NCI-H1048 (cell line): ENCODE data around the gene ELFN1.

Experiments used
- DNase-seq: peaks from one replicate; lab custom pipeline; 2025; lab: John Stamatoyannopoulos, UW

Gene ELFN1

DNA sequence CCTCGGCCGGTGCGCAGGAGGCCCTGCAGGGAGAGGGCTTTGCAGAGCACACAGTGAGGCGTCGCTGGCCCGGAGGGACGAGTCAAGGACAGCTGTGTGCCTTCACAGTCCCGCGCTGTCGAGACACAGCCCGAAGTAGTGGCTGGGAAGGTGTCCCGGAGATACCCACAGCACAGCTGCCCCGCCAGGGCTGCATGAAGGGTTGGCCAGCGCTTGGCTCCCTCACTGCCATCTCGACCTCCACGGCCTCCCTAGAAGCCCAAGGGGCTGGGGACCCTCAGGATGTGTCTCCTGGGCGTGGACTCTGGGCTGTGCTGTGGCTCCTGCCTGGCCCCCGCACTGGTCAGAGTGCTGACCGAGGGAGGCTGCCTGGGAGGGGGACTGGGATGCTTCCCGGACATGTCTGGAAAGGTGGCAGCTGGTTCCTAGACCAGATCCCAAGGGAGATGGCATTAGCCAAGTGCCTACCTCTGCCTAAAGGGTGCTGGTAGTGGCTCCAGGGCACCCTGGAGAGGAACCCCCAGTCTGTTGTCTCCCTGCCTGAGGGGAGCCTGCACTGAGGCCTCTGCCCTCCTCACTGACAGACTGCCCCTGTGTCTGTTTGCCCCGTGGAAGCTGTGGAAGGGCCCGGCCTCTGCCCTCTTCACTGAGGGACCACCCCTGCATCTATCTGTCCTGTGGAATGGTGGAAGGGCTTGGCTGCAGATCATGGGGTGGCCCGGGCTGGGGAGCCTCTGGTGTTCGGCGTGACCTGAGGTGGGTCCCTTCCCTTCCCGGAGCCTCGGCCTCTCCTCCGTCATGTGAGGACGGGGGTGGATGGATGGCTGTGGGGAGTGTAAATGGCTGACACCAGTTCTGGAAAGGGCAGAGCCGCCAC, 5.8 kb downstream of the ELFN1 start:
- DNase-seq: no peak

DNA sequence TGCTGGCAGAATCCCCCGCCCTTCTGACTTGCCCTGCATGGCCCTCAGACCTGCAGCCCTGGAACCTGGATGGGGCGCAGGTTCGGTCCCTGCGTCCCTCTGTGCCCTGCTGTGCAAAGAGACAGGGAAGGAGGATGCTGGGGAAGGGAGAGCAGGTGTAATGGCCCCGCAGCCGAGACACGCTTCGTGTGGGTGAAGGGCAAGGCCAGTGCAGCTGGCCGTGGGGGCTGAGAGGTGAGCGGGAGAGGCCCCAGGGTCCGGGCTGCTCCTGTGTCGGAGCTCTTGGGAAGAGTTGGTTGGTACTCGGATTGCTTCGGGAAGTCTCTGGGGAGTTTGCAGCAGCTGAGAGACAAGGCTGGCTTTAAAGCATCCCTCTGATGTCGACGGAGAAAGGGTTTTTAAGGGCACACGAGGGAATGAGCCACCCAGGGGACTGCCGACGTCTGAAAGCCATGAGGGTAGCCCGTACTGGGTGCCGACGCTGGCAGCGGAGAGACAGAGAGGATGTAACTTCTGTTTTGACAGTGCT, 6.5 kb downstream of the ELFN1 start:
- DNase-seq: no peak

DNA sequence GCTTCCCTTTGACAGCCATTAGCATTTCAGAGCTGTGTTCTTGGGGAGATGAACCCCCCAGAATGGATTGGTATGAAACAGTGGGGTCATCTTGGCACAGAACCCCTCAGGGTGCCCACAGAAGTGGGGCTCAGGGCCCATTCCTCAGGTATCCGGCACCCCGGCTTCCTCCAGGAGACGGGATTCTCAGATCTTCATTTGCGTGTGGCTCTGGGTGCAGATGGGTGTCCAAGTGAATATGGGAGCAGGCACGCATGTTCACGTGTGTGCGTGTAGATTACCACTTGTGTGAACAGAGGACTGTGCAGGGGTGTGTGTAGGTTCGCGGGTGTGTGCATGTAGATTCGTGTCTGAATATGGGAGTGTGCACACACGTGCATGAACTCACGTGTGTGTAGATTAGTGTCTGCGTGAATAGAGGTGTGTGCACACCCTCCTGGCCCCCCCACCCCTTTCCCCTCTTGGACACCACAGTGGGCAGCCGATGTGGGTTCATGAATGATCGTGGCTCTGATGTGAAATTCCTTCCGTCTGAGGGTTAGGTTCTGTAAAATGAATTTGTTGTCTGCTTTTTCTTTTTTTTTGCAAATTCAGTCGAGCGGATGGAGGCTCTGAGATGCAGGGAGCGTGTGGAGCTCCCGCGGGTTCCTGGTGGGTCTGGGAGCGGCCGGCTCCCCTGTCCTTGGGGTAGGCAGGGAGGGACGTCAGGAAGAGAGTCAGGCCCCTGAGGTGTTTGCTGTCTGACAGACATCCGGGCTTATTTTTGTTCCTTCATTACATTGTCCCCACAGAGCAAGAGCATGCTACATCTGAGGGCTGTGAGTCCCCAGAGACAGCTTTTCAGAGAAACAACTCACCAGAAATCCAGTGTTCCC, 7.4 kb downstream of the ELFN1 start:
- DNase-seq: no peak

GRCh38 chr7:1678081-1678543, 8.0 kb downstream of the ELFN1 start:
- no peak for DNase-seq

DNA sequence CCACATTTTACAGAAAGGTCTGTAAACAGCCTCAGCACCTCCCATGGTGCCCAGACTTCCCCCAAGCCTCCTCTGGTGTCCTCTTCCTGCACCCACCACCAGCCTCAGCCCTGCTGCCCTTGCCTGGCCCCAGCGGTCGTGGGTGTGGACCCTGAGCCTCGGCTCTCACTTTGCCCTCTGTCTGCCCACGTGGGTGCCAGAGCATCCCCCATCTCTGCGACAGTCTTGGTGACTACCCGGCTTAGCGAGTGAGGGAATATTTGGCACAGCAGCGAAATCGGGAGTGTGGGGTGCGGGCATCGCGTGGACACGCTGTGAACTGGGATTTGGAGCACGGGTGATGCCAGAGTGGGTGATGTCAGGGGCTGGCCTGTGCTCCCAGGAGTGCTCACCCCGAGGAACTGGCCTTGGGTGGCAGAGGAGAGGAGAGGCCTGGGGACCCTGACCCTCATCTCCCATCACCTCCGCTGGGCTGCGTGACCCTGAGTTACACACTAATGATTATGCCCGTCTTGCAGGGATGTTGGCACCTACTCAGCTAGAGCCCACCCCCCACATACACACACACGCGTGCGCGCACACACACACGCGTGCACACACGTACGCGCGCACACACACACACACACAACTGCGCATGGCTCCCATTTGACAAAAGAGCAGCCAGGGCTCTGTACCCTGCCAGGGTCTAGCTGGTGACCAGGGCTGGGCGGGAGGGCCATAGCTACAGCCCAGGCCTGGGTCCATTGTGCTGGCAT, 8.7 kb downstream of the ELFN1 start:
- no peak for DNase-seq

- DNase-seq: no peak
Measured at GRCh38 chr7:1679326-1679965, 9.4 kb downstream of the ELFN1 start.

DNA sequence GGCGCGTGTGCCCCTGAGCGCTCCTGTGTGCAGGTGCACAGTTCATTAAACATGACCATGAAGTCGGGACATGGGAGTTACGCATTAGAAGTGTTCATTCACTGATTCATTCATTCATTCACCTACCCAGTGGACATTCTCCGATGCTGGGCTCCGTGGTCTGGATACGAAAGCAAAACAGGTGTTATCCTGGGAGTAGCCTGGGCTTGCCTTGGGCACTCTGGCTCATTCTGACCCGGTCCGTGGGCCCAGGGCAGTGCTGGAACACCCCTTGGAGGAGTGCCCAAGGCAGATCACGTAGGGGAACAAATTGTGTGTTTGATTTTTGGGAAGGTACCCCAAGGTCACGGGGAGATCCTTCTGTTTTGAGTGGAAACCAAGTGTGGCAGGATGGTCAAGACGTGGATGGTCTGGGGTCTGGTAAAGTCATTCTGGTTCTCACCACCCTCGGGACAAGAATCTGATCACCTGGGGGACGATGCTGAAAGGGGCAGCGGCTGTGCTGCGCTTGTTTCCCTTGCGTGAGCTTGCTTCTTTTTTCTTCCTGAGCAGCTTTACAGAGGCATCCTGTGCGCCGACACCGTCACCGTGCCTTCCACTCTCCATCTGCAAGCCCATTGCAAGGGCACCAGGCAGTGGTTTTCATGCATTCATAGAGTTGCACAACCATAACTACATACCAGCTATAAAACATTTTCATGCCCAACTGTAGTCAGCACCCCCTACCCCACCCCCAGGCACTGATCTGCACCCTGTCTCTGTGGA, 10.1 kb downstream of the ELFN1 start:
- no peak for DNase-seq

DNA sequence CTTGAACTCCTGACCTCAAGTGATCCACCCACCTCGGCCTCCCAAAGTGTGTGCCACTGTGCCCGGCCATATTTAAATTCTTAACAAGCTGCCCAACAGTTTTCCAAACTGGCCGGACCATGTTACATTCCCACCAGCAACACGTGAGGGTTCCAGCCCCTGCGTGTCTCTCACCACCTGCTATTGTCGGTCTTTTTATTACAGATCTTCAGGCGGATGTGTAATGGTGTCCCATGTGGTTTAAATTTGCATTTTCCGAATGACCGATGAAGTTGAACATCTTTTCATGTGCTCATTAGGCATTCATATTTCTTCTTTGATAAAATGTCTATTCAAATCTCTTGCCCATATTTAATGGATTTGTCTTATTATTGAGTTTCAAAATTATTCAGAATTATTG, 11.5 kb downstream of the ELFN1 start:
- no peak for DNase-seq

DNA sequence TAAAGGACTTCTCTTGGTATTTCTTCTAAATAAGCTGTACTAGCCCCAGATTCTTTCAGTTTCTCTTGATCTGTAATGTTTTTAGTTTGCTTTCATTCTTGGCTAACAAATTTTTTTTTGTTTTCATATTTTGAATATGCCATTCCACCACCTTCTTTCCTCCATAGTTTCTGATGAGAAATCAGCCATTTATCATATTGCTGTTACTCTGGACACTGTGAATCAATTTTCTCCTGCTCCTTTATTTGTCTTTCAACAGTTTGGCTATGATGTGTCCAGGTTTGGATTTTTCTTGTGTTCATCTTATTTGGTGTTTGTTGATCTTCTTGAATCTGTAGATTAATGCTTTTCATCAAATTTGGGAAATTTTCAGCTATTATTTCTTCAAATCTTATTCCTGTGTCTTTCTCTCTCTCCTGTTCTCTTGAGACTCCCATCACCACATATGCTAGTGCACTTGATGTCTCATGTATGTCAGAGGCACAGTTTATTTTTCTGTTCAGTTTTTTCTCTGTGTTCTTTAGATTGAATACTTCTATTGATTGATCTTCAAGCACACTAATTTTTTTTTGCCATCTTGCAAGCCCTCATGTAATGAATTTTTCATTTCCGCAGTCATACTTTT, 15.0 kb downstream of the ELFN1 start:
- no peak for DNase-seq

DNA sequence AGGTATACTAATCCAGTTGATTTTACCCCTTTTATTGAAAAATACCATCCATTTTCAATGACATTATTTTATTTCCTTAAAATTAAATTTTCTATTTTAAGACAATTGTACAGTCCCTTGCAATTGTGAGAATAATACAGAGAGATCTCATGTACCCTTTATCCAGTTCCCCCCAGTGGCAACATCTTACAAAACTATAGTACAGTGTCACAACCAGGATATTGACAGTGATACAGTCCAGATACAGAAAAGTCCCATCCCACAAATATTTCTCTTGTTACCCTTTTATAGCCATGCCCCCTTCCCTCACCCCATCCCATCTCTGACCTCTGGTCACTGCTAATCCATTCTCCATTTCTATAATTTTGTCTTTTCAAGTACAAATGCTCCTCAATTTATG, 18.5 kb downstream of the ELFN1 start:
- no peak for DNase-seq

DNA sequence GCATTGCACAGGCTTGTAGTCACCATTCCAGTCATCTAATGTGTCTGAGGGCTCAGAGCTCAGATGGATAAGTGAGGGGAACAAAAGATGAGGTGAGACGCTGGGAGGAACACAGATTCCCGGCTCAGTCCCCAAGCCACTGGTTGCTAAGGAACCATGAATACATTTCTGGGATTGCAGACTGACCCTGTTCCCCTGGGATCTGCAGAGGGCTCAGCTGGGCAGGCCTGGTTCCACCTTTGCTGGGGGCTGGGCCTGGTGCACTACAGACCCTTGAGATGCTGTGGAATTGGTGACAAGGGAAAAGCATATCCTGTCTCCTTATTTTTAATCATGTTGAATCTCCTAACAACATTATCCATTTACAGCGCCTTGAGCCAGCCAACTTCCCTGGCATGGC, 19.2 kb downstream of the ELFN1 start:
- DNase-seq: no peak

- no peak for DNase-seq
Measured at GRCh38 chr7:1690359-1690958, 20.4 kb downstream of the ELFN1 start.

- DNase-seq: no peak
Measured at GRCh38 chr7:1691096-1691495, 21.0 kb downstream of the ELFN1 start.

DNA sequence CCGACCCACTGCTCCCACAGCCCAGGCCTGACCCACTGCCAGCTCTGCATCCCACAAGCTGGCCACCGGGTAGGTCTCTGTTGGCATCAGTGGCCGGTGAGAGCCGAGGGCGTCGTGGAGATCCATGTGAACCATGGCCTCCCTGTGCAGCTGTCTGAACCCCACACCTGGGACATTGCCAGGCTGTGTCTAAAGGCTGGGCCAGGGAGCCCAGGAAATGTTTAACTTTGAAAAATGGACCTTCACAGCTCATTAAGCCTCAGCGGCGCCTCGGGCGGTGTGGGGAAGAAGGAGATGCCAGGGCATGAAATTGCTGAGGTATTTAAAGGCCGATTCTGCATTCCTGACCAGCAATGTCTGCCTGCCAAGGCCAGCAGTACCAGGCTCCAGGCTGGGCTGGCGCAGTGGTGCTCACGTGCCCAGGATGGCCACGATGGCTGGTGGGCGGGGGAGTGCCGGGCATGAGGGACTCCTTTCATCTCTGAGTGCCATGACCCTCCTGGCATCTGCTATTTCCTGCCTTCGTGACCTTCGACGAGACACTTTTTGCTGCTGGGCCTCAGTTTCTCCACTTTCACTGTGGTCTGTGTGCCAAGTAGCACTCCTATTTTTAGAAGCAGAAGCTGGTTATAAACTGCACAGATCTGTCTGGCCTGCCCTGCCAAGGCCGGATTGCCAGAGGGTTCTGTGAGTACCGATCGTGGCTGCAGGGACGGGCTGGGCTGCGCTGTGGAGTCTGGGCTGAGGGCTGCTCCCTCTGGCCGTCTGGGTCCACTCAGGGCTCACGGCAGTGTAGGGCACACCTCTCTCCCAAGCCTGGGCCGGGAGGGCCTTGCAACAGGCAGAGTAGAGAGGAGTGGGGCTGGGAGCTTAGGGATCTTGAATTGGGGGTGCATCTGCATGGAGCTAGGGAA, 21.8 kb downstream of the ELFN1 start:
- DNase-seq: no peak

DNA sequence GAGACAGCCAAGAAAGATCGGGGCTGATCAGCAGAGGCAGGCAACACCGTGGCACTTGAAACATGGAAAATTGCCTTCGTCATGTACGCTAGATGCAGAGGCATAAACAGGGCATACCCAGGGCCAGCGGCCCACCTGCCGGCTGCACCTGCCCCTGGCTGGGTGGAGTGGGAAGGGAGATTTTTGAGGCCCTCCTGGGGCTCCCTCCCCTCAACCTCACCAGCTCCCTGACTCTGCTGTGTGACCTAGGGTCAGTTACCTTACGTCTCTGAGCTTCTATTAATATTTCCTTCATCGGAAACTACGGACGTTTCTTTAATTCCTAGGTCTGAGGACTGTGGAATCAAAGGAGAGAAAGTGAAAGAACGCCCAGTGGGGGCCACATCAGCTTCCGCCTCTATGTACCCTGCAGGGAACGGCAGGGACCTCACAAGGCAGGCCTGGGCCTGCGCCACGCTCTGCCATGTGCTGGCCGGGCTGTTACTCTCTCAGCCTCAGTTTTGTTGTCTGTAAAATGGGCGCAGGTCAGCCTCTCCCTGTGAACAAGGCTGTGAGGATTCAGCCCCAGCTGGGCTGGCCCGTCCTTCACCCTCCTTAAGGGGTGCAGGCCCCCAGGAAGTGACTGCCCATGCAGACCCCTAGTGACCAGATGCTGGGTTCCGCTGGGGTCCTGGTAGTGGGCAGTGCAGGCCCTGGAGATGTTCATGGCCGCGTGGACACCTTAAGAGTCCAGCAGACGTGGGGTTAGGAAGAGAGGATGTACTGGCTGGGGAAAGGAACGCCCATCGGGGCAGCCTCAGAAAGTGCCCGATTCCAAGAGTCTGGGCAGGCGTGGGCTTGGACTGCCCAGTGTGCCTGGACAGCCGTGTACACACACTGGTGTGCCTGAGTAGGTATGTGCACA, 22.7 kb downstream of the ELFN1 start:
- no peak for DNase-seq

DNA sequence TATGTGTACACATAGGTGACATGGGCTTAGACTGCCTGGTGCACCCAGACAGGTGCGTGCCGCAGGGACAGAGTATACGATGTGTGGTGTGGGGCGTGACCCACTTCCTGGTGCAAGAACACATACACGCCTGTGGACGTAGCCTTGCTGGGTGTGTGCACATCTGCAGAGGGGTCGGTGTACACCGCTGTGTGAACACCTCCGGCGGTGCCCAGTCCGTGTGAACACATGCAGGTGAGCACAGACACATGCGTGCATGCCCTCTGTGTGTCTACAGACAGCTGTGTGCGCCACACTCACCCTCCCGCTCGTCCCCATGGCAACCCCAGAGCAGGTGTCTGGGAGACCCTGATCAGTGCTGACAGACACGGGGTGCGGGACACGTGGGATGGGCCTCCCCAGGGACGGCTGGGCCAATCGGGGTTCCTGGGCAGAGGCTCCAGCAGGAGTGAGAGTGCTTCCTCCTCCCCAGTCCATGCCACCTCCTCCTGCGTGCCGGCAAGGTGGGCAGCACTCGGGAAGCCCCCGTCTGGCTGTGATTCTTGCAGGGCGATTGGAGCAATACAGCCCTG, 23.4 kb downstream of the ELFN1 start:
- no peak for DNase-seq

DNA sequence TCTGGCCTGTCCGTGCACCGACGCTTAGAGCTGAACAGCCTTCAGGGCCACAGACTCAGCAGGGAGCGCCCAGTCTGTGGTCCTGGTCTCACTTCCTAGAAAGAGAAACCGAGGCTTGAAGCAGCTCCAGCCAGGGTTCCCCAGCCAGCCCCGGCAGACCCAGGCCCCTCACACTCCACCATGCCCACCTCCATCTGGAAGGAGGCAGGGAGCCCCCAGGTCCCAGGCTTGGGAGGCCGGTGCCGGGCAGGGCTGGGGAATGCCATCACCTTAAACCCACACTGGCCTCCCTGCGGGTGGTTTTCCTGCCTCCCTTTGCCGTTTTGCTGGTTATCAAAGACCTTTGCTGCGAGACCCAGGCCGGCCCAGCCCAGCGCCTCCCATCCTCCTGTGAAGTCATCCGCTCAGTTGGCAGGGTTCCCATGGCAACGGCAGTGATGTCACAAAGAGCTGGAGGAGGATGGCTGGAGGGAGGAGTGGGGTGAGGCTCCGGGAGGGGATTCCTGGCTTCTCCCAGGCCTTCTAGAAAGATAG, 24.0 kb downstream of the ELFN1 start:
- DNase-seq: no peak
